Activated CD8-positive, alpha-beta memory T cell treated with anti-CD3 and anti-CD28 coated beads, Interleukin-2, amount 50 U/mL, for 24 hours (primary cell): ENCODE results near the gene ADRA2B.
"Not testable (repeated sequence)": the region's sequence is repeated elsewhere in the genome, so short reads cannot be mapped to it uniquely, and the experiment has no call there.

Experiments used
- DNase-seq: peaks from one replicate; pipeline ENCODE4 v3.0.0-alpha.2; 2020; ENCODE audit errors: extremely low read depth

ADRA2B gene

GRCh38 chr2:96150007-96150640 lies 33.8 kb upstream of the ADRA2B start:
- DNase-seq, result no peak

- DNase-seq, result peak; percentile 97
Measured at GRCh38 chr2:96148410-96149217, 32.2 kb upstream of the ADRA2B start.

GRCh38 chr2:96147593-96148201 lies 31.3 kb upstream of the ADRA2B start:
- no peak for DNase-seq

GRCh38 chr2:96146881-96147592 lies 30.7 kb upstream of the ADRA2B start:
- no peak for DNase-seq

- DNase-seq, result peak; percentile 78
Measured at GRCh38 chr2:96146153-96146880, 29.9 kb upstream of the ADRA2B start.

GRCh38 chr2:96145848-96146152 lies 29.4 kb upstream of the ADRA2B start:
- no peak for DNase-seq

GRCh38 chr2:96145036-96145847 lies 28.9 kb upstream of the ADRA2B start, which contains the start of gene DUSP2:
TSS of gene DUSP2 (minus strand) at chr2:96145440. CDS start at chr2:96145354, 86 bp downstream.
- peak; percentile 75 for DNase-seq

GRCh38 chr2:96144481-96145035 lies 28.2 kb upstream of the ADRA2B start:
- no peak for DNase-seq

GRCh38 chr2:96143848-96144480 lies 27.6 kb upstream of the ADRA2B start:
- DNase-seq, result no peak

GRCh38 chr2:96143231-96143847 lies 27.0 kb upstream of the ADRA2B start:
- no peak for DNase-seq

GRCh38 chr2:96142217-96143113 lies 26.1 kb upstream of the ADRA2B start:
- DNase-seq, result no peak

- not testable (repeated sequence) for DNase-seq
Measured at GRCh38 chr2:96141624-96141967, 25.2 kb upstream of the ADRA2B start.

- no peak for DNase-seq
Measured at GRCh38 chr2:96140941-96141623, 24.7 kb upstream of the ADRA2B start.

- no peak for DNase-seq
Measured at GRCh38 chr2:96139181-96139758, 22.9 kb upstream of the ADRA2B start.

GRCh38 chr2:96138179-96139145 lies 22.1 kb upstream of the ADRA2B start, which contains the start of gene ASTL:
TSS of gene ASTL (minus strand) at chr2:96138502. CDS start at chr2:96138436, 66 bp downstream.
- DNase-seq, result no peak
